Astrocyte (in vitro differentiated cells and primary cell): Measurements from ENCODE around the gene EMC1. TPM values are rescaled to one million over a fixed set of nuclear protein-coding genes. Genes with fewer than 3 reads are reported as not detected.
A peak's percentile ranks its signal among the peaks of the same experiment; 100 is the strongest.
"Not testable (repeated sequence)": the region's sequence is repeated elsewhere in the genome, so short reads cannot be mapped to it uniquely, and the experiment has no call there.

Experiments used
- DNase-seq: peaks from one replicate; pipeline ENCODE4 v3.0.0-alpha.2; 2010; ENCODE audit warnings: low read depth
- FAIRE-seq: peaks from 2 replicates; lab custom pipeline; 2011; peaks lifted over from hg19 to GRCh38; lab: Jason Lieb, UNC
- H2AFZ ChIP-seq: 2 replicates; pipeline ENCODE4 v1.6.0; 2012; ENCODE audit warnings: low read depth, low read length, inconsistent platforms
- H3K27ac ChIP-seq: 2 replicates; pipeline ENCODE4 v1.5.1; 2011; ENCODE audit warnings: low read depth, low read length, inconsistent platforms
- H3K27me3 ChIP-seq: 2 replicates; pipeline ENCODE4 v1.6.0; 2011; ENCODE audit warnings: low read length, inconsistent platforms; ENCODE audit not compliant: insufficient read depth
- H3K36me3 ChIP-seq: 2 replicates; pipeline ENCODE4 v1.5.1; 2011; ENCODE audit warnings: low read length, inconsistent platforms; ENCODE audit not compliant: insufficient read depth
- H3K4me1 ChIP-seq: 2 replicates; pipeline ENCODE4 v1.5.1; 2011; ENCODE audit warnings: low read length, inconsistent platforms; ENCODE audit not compliant: insufficient read depth
- H3K4me2 ChIP-seq: 2 replicates; pipeline ENCODE4 v1.6.0; 2012; ENCODE audit warnings: low read length, inconsistent platforms
- H3K4me3 ChIP-seq: 2 replicates; pipeline ENCODE4 v1.5.1; 2011; ENCODE audit warnings: low read depth, mild to moderate bottlenecking, low read length, inconsistent platforms; ENCODE audit not compliant: insufficient read depth
- H3K79me2 ChIP-seq: 2 replicates; pipeline ENCODE4 v1.6.0; 2012; ENCODE audit warnings: mild to moderate bottlenecking, low read length, inconsistent platforms; ENCODE audit not compliant: insufficient read depth
- H3K9ac ChIP-seq: 2 replicates; pipeline ENCODE4 v1.6.0; 2012; ENCODE audit warnings: mild to moderate bottlenecking, low read length, inconsistent platforms
- H3K9me3 ChIP-seq: 2 replicates; pipeline ENCODE4 v1.5.1; 2012; ENCODE audit warnings: low read depth, mild to moderate bottlenecking, low read length, inconsistent platforms; ENCODE audit not compliant: insufficient read depth
- H4K20me1 ChIP-seq: 2 replicates; pipeline ENCODE4 v1.6.0; 2012; ENCODE audit warnings: low read length, inconsistent platforms; ENCODE audit not compliant: insufficient read depth
- H3K27ac Mint-ChIP-seq: one replicate; pipeline ENCODE4 v1.8.0; 2021; ENCODE audit warnings: mild to moderate bottlenecking, mixed read lengths; ENCODE audit not compliant: unreplicated experiment
- H3K27me3 Mint-ChIP-seq: one replicate; pipeline ENCODE4 v1.8.0; 2021; ENCODE audit warnings: low read depth, mixed read lengths; ENCODE audit not compliant: unreplicated experiment
- H3K36me3 Mint-ChIP-seq: one replicate; pipeline ENCODE4 v1.8.0; 2021; ENCODE audit warnings: low read depth, mixed read lengths; ENCODE audit not compliant: unreplicated experiment
- H3K4me1 Mint-ChIP-seq: one replicate; pipeline ENCODE4 v1.8.0; 2021; ENCODE audit warnings: low read depth, mixed read lengths; ENCODE audit not compliant: unreplicated experiment
- H3K4me3 Mint-ChIP-seq: one replicate; pipeline ENCODE4 v1.8.0; 2021; ENCODE audit warnings: mild to moderate bottlenecking, moderate library complexity, mixed read lengths; ENCODE audit not compliant: unreplicated experiment
- H3K9me3 Mint-ChIP-seq: one replicate; pipeline ENCODE4 v1.8.0; 2021; ENCODE audit warnings: mild to moderate bottlenecking, mixed read lengths; ENCODE audit not compliant: unreplicated experiment
- CTCF ChIP-seq: IDR thresholded peaks from 2 replicates; pipeline ENCODE4 v1.5.1; 2011; ENCODE audit warnings: low read depth, mild to moderate bottlenecking, inconsistent platforms, low read length, moderate library complexity; ENCODE audit not compliant: insufficient read depth
- EZH2 ChIP-seq: IDR thresholded peaks from 2 replicates; pipeline ENCODE4 v1.6.1; 2012; ENCODE audit warnings: mild to moderate bottlenecking, low read length, inconsistent platforms; ENCODE audit not compliant: insufficient read depth
- total RNA-seq: library from RNA; stranded (reverse); gene quantifications from 2 replicates; pipeline ENCODE4 v1.2.1, GENCODE V29; 2021

The EMC1 gene
- total RNA-seq, 1 donor from 2014 or later, result 89.3 TPM

- Histone ChIP-seq H3K9me3 (peaks cover 11% of the 10 kb centered on the region), H3K36me3 (no peaks in the 10 kb centered on the region), H3K9ac (no peak overlapping the region), H3K79me2 (no peaks in the 10 kb centered on the region), H3K4me1 (no peaks in the 10 kb centered on the region), H3K27me3 (no peaks in the 10 kb centered on the region), H2AFZ (no peak overlapping the region), H3K4me2 (no peak overlapping the region), H3K4me3 (no peak overlapping the region), H3K27ac (no peak overlapping the region), H4K20me1 (no peaks in the 10 kb centered on the region)
- Mint-ChIP-seq H3K4me3 (no peak overlapping the region), H3K36me3 (peaks cover 33% of the 10 kb centered on the region), H3K27ac (no peak overlapping the region), H3K9me3 (peaks cover 24% of the 10 kb centered on the region), H3K27me3 (peaks cover 2% of the 10 kb centered on the region), H3K4me1 (peaks cover 3% of the 10 kb centered on the region)
- no peak for DNase-seq
- FAIRE-seq, result no peak
- TF ChIP-seq EZH2 (no peak), CTCF (no peak)
Measured at GRCh38 chr1:19294638-19295037, 43.3 kb upstream of the EMC1 start.

GRCh38 chr1:19289244-19289643, 37.9 kb upstream of the EMC1 start:
- Histone ChIP-seq H3K27me3 (no peaks in the 10 kb centered on the region), H3K79me2 (no peaks in the 10 kb centered on the region), H3K4me2 (peak overlapping the region; percentile 95), H3K4me1 (no peaks in the 10 kb centered on the region), H3K4me3 (peak overlapping the region; percentile 57), H3K27ac (no peak overlapping the region), H4K20me1 (peaks cover 6% of the 10 kb centered on the region), H3K9me3 (peaks cover under 1% of the 10 kb centered on the region), H2AFZ (peak overlapping the region; percentile 84), H3K36me3 (no peaks in the 10 kb centered on the region), H3K9ac (no peak overlapping the region)
- H3K27ac Mint-ChIP-seq, result no peak overlapping the region
- peaks cover 3% of the 10 kb centered on the region for H3K9me3 Mint-ChIP-seq
- peaks cover 11% of the 10 kb centered on the region for H3K36me3 Mint-ChIP-seq
- no peak for FAIRE-seq
- TF ChIP-seq CTCF, result no peak
- no peak for TF ChIP-seq EZH2
- H3K27me3 Mint-ChIP-seq, result peaks cover 19% of the 10 kb centered on the region
- no peaks in the 10 kb centered on the region for H3K4me1 Mint-ChIP-seq
- DNase-seq, result no peak
- no peak overlapping the region for H3K4me3 Mint-ChIP-seq

- H3K9me3 ChIP-seq, H3K27ac Mint-ChIP-seq, H3K4me3 Mint-ChIP-seq, H3K9me3 Mint-ChIP-seq, H3K27me3 ChIP-seq, H3K9ac ChIP-seq, H3K4me1 ChIP-seq, H3K36me3 Mint-ChIP-seq, H4K20me1 ChIP-seq, H3K36me3 ChIP-seq, FAIRE-seq, H3K79me2 ChIP-seq, H3K27ac ChIP-seq, H3K4me1 Mint-ChIP-seq: not testable (repeated sequence)
- Histone ChIP-seq H3K4me2 (peak within 1 kb of the TSS; percentile 95), H2AFZ (peak within 1 kb of the TSS; percentile 84), H3K4me3 (peak within 1 kb of the TSS; percentile 57)
- peaks cover 19% of the 10 kb centered on the region for H3K27me3 Mint-ChIP-seq
- DNase-seq, result peak; percentile 4
Measured at GRCh38 chr1:19288324-19289241, 37.3 kb upstream of the EMC1 start, which contains the start of gene AKR7A3. Gene AKR7A3, minus strand, starts transcription at chr1:19288770. Its CDS starts 61 bp downstream, at chr1:19288709.
